ENCODE data around the gene ADORA1.

- no peak for TF ChIP-seq CTCF (conservative IDR thresholded peaks at IDR 0.05; ENCODE audit: low read length)
- no peak for TF ChIP-seq EZH2phosphoT487 (IDR thresholded peaks at IDR 0.05; ENCODE audit: borderline replicate concordance, low read depth, low read length)
Measured at GRCh38 chr1:203152158-203153034, 24.9 kb downstream of the ADORA1 start.
